Activated T-cell treated with anti-CD3 and anti-CD28 coated beads for 4 hours (primary cell): ENCODE data around the gene ZBTB12.
A peak's percentile ranks its signal among the peaks of the same experiment; 100 is the strongest.
"Not testable (repeated sequence)": the region's sequence is repeated elsewhere in the genome, so short reads cannot be mapped to it uniquely, and the experiment has no call there.

Experiments used
- DNase-seq: peaks from one replicate; pipeline ENCODE4 v3.0.0-alpha.2; 2020

Gene ZBTB12

DNA sequence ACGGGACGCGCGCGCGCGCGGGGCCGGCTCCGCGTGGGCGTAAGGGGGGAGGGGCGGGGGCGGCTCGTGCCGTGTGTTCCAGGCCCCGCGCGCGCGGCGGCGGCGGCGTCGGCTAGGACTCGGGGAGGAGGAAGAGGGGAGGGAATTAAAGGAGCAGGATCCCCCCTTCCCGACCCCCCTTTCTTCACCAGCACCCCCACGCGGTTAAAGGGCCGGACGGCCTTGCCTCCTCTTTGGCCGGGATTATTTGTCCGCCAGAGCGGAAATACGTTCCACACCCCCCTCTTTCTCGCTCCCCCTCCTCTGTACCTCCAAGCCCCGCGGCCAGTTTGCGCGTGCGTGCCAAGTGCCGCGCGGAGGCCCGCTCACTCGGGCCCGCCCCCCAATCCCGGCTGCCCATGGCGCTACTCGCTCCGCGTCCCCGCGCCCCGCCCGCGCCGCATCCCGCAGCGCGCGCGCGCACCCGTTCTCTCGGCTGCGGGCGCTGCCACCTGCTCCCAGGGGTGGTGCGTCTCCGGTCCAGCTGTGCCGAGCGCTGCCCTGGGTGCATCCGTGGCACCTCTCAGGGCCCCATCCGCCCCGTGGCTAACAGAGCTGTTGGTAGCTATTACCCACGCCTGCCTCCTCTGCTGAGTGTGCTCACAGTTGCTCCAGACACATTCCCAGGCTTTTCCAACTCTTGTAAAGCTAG, at the start of gene ZBTB12:
Gene ZBTB12, minus strand, starts transcription at position 134 of the 691 bp plus-strand sequence. CDS start 781 bp downstream, outside the sequence.
- peak; percentile 70 for DNase-seq

- no peak for DNase-seq
Measured at GRCh38 chr6:31949926-31950548, 48.2 kb upstream of the ZBTB12 start.

- DNase-seq = no peak
Measured at GRCh38 chr6:31948753-31949413, 47.0 kb upstream of the ZBTB12 start.

DNA sequence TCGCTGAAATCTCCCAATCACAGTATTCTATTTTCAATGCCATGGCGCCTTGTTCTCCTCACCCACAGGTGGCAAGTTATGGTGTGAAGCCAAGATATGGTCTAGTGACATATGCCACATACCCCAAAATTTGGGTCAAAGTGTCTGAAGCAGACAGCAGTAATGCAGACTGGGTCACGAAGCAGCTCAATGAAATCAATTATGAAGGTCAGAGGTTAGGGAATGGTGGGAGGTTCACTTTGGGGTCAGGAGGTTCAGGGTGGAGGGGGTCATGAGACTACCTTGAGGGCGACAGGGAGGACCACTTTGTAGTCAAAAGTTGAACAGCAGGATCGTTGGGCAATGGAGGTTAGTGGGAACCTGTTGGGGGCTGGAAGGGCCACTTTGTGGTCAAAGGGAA, 46.4 kb upstream of the ZBTB12 start:
- DNase-seq = no peak

- no peak for DNase-seq
Measured at GRCh38 chr6:31947864-31948263, 46.0 kb upstream of the ZBTB12 start.

DNA sequence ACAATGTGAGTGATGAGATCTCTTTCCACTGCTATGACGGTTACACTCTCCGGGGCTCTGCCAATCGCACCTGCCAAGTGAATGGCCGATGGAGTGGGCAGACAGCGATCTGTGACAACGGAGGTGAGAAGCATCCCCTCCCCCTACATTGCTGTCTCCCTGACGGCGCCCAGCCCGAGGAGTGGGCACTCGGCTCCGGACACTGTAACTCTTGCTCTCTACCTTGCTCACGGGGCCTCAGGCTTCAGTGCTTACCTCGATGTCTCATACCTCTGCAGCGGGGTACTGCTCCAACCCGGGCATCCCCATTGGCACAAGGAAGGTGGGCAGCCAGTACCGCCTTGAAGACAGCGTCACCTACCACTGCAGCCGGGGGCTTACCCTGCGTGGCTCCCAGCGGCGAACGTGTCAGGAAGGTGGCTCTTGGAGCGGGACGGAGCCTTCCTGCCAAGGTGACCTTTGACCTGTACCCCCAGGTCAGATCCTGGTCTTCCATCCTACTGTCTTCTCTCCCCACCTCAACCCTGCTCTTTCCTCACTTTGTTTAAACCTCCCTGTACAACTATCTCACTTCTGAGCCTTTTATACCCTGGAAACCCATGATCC, 45.3 kb upstream of the ZBTB12 start:
- no peak for DNase-seq

GRCh38 chr6:31946370-31946885, 44.5 kb upstream of the ZBTB12 start:
- DNase-seq = no peak

DNA sequence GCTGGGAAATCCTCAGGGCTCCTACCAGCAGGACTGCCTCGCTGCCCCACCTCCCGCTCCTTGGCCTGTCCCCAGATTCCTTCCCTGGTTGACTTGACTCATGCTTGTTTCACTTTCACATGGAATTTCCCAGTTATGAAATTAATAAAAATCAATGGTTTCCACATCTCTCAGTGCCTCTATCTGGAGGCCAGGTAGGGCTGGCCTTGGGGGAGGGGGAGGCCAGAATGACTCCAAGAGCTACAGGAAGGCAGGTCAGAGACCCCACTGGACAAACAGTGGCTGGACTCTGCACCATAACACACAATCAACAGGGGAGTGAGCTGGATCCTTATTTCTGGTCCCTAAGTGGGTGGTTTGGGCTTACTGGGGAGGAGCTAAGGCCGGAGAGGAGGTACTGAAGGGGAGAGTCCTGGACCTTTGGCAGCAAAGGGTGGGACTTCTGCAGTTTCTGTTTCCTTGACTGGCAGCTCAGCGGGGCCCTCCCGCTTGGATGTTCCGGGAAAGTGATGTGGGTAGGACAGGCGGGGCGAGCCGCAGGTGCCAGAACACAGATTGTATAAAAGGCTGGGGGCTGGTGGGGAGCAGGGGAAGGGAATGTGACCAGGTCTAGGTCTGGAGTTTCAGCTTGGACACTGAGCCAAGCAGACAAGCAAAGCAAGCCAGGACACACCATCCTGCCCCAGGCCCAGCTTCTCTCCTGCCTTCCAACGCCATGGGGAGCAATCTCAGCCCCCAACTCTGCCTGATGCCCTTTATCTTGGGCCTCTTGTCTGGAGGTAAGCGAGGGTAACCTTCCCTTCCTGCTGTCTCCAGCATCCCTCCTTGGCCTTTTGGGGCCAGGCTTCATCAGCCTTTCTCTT, 43.9 kb upstream of the ZBTB12 start, which contains the start of gene CFB:
Gene CFB, plus strand, starts transcription at position 589 of the 863 bp plus-strand sequence. Its CDS starts 127 bp downstream, at position 716.
- DNase-seq = no peak

GRCh38 chr6:31945154-31945506, 43.2 kb upstream of the ZBTB12 start:
- no peak for DNase-seq

DNA sequence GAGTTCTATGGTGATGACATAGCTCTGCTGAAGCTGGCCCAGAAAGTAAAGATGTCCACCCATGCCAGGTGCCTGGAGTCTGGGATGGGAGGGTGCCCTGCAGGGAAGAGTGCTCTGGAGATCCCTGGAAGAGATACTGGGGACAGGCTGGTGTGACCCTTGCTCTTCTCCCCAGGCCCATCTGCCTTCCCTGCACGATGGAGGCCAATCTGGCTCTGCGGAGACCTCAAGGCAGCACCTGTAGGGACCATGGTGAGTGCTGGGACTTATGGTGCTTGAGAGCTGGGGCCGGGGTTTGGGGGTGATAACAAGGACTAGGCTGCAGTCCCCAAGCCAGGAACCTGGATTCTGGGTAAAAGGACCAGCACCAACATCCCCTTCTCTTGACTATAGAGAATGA, 41.9 kb upstream of the ZBTB12 start:
- DNase-seq = no peak

DNA sequence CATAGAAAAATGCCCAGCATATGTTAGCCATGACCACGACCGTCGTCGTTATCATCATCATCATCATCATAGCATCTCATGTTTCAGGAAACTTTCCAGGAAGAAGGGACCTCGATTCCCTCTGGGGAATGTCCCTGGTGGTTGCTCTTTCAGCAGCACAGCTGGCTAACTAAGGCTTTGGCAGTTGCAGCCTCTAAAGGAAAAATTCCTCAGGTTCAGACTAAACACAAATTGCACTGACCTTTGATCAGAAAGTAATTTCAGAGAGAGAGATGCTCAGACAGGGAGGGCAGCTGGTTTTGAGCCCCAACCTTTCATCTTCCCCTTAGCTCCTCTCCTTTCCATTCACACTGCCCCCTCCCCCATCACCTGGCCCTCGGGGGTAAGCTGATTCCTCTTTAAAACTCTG, 38.4 kb upstream of the ZBTB12 start:
- DNase-seq = no peak

DNA sequence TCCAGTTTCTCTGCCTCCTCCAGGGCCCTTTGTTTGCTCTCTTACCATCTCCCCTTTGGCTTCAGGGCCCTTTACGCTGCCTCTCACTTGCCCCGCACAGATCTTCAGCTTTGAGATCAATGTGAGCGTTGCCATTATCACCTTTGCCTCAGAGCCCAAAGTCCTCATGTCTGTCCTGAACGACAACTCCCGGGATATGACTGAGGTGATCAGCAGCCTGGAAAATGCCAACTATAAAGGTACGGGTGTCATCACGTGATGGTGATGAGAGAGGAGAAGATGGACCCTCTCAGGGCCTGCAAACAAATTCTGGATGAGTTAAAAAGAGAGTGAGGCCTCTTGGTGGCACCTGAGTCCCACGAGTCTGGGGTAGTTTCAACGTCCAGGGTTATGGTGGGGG, 33.9 kb upstream of the ZBTB12 start:
- no peak for DNase-seq

- DNase-seq = no peak
Measured at GRCh38 chr6:31935021-31935420, 33.1 kb upstream of the ZBTB12 start.

- no peak for DNase-seq
Measured at GRCh38 chr6:31933537-31933936, 31.7 kb upstream of the ZBTB12 start.

DNA sequence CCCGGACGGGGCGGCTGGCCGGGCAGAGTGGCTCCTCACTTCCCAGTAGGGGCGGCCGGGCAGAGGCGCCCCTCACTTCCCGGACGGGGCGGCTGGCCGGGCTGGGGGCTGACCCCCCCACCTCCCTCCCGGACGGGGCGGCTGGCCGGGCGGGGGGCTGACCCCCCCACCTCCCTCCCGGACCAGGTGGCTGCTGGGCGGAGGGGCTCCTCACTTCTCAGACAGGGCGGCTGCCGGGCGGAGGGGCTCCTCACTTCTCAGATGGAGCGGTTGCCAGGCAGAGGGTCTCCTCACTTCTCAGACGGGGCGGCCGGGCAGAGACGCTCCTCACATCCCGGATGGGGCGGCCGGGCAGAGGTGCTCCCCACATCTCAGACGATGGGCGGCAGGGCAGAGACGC, 30.3 kb upstream of the ZBTB12 start:
- not testable (repeated sequence) for DNase-seq

GRCh38 chr6:31930962-31931361, 29.1 kb upstream of the ZBTB12 start:
- DNase-seq = no peak

- DNase-seq = no peak
Measured at GRCh38 chr6:31928672-31928939, 26.7 kb upstream of the ZBTB12 start.

GRCh38 chr6:31927863-31928671, 26.2 kb upstream of the ZBTB12 start:
- DNase-seq = no peak

GRCh38 chr6:31927242-31927862, 25.5 kb upstream of the ZBTB12 start, which contains the start of gene C2:
TSS of gene C2 (plus strand) at chr6:31927717. CDS start at chr6:31927753, 36 bp downstream.
- no peak for DNase-seq

GRCh38 chr6:31922942-31923341, 21.1 kb upstream of the ZBTB12 start:
- DNase-seq = no peak

DNA sequence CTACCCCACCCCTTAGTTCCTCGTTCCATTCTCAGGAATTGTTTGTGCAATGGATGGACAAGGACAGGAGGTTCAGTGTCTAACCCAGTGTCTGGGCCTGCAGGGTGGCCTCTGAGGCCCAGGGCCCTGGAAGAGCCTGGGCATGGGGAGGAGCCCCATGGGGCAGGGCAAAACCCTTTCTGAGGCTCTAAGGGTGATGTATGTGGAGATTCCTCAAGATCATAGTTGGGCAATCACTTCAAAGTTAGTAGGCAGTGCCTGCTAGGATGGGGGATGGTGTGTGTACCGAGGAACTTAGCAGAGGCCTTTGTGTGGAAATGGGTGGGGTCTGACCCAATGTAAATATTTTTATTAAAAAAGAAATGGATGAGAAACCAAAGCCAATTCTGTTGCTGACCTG, 18.9 kb upstream of the ZBTB12 start:
- no peak for DNase-seq
